LHCN-M2 (cell line): ENCODE measurements around the gene CENPP. TPM values are rescaled to one million over a fixed set of nuclear protein-coding genes. Genes with fewer than 3 reads are reported as not detected.

ENCODE experiments used
- DNase-seq: peaks from one replicate; pipeline ENCODE4 v3.0.0-alpha.2; 2012; ENCODE audit warnings: low read depth
- total RNA-seq: library from RNA; depleted of rRNA; stranded (reverse); fragments of >200 nt; gene quantifications from 2 replicates; pipeline ENCODE4 v1.2.3, GENCODE V29; 2014

CENPP gene
- total RNA-seq, 1 experiment from 2014 or later, result 12.0 TPM

- peak; percentile 82 for DNase-seq
These were observed 180.6 kb downstream of the CENPP start for GRCh38 chr9:92506184-92506857.

- peak; percentile 13 for DNase-seq
These were observed 181.3 kb downstream of the CENPP start for GRCh38 chr9:92507005-92507404.

- DNase-seq, result no peak
These were observed 181.7 kb downstream of the CENPP start for GRCh38 chr9:92507496-92507895.

- DNase-seq, result no peak
These were observed 182.5 kb downstream of the CENPP start for GRCh38 chr9:92508018-92508820.

- no peak for DNase-seq
These were observed 183.3 kb downstream of the CENPP start for GRCh38 chr9:92509050-92509449.

- DNase-seq, result no peak
These were observed 185.0 kb downstream of the CENPP start for GRCh38 chr9:92510747-92511146.

GRCh38 chr9:92512622-92513021 lies 186.9 kb downstream of the CENPP start:
- DNase-seq, result no peak

- DNase-seq, result no peak
These were observed 187.6 kb downstream of the CENPP start for GRCh38 chr9:92513349-92513748.

- DNase-seq, result no peak
These were observed 188.9 kb downstream of the CENPP start for GRCh38 chr9:92514635-92515034.

- no peak for DNase-seq
These were observed 190.8 kb downstream of the CENPP start for GRCh38 chr9:92516521-92516920.

- no peak for DNase-seq
These were observed 191.3 kb downstream of the CENPP start for GRCh38 chr9:92517046-92517445.

- DNase-seq, result no peak
These were observed 192.4 kb downstream of the CENPP start for GRCh38 chr9:92518199-92518598.

GRCh38 chr9:92520837-92521236 lies 195.1 kb downstream of the CENPP start:
- no peak for DNase-seq

- DNase-seq, result no peak
These were observed 197.5 kb downstream of the CENPP start for GRCh38 chr9:92522983-92523970.

GRCh38 chr9:92524881-92525280 lies 199.1 kb downstream of the CENPP start:
- no peak for DNase-seq

- DNase-seq, result peak; percentile 49
These were observed 199.6 kb downstream of the CENPP start for GRCh38 chr9:92525306-92525705.

GRCh38 chr9:92527291-92527828 lies 201.6 kb downstream of the CENPP start:
- DNase-seq, result no peak

- DNase-seq, result no peak
These were observed 202.2 kb downstream of the CENPP start for GRCh38 chr9:92527832-92528521.

- DNase-seq, result no peak
These were observed 202.7 kb downstream of the CENPP start for GRCh38 chr9:92528522-92528849.

- no peak for DNase-seq
These were observed 203.4 kb downstream of the CENPP start for GRCh38 chr9:92529124-92529523.

GRCh38 chr9:92530893-92531292 lies 205.1 kb downstream of the CENPP start:
- no peak for DNase-seq
